A549 (cell line): Measurements from ENCODE around the gene TEKTIP1. TPM values are rescaled to one million over a fixed set of nuclear protein-coding genes. Genes with fewer than 3 reads are reported as not detected.

Source experiments
- ATAC-seq, 2 experiments: fragments of 200-7000 bp in 1 of 2; fragments of >200 bp in 1 of 2; cut with Nextera tagmentation in 1 of 2; cut with Tn5 transposase in 1 of 2; 3 replicates each; pipeline versions ENCODE4 v1.8.0 to v1.9.1; 2018 to 2020; ENCODE audit warnings: mild to moderate bottlenecking in 1 of 2, moderate library complexity in 1 of 2
- CTCF ChIA-PET: fragments of 300-600 bp; sonication (Branson Sonifier 250); formaldehyde crosslinking; extraction: SDS; loops from one replicate; lab custom pipeline; 2021; ENCODE audit warnings: antibody characterized with exemption, inconsistent platforms; lab: Yijun Ruan, JAX
- POLR2A ChIA-PET: fragments of 350-600 bp; formaldehyde crosslinking; extraction: SDS; loops from one replicate; lab custom pipeline; 2021; ENCODE audit warnings: antibody characterized with exemption, inconsistent platforms; lab: Yijun Ruan, JAX
- DNase-seq, 2 experiments: peaks; one replicate each; pipeline versions ENCODE4 v3.0.0 to v3.0.0-alpha.2; 2011 to 2016; ENCODE audit warnings: low read depth in 1 of 2, low spot score in 1 of 2
- FAIRE-seq: peaks from 2 replicates; lab custom pipeline; 2011; peaks lifted over from hg19 to GRCh38; lab: Jason Lieb, UNC
- H3K27ac ChIP-seq, 2 experiments: fragments of >200 bp; sonication (Bioruptor Twin); formaldehyde crosslinking; 3 replicates each; pipeline ENCODE4 v1.5.1; 2016 to 2017
- H3K4me1 ChIP-seq: fragments of >200 bp; sonication (Bioruptor Twin); formaldehyde crosslinking; 3 replicates; pipeline ENCODE4 v1.6.1; 2016
- H3K4me2 ChIP-seq: fragments of >200 bp; sonication (Bioruptor Twin); formaldehyde crosslinking; 3 replicates; pipeline ENCODE4 v1.6.1; 2016
- H3K4me3 ChIP-seq: fragments of >200 bp; sonication (Bioruptor Twin); formaldehyde crosslinking; 3 replicates; pipeline ENCODE4 v1.5.1; 2016
- H3K9me3 ChIP-seq: fragments of >200 bp; sonication (Bioruptor Twin); formaldehyde crosslinking; 3 replicates; pipeline ENCODE4 v1.6.1; 2016
- CBX8 ChIP-seq: fragments of 200-600 bp; sonication (generic); IDR thresholded peaks from 2 replicates; pipeline ENCODE4 v1.6.1; 2016
- CHD2 ChIP-seq: fragments of 150-350 bp; IDR thresholded peaks from 2 replicates; pipeline ENCODE4 v1.6.1; 2014; ENCODE audit warnings: low read length; ENCODE audit not compliant: partially characterized antibody
- CHD4 ChIP-seq: fragments of 200-600 bp; sonication (generic); IDR thresholded peaks from 2 replicates; pipeline ENCODE4 v1.6.1; 2016; ENCODE audit warnings: antibody characterized with exemption, mild to moderate bottlenecking, borderline replicate concordance
- ESRRA ChIP-seq: fragments of 150-350 bp; IDR thresholded peaks from 2 replicates; pipeline ENCODE4 v1.6.1; 2014; ENCODE audit warnings: mild to moderate bottlenecking, low read length, borderline replicate concordance
- FOSB ChIP-seq: fragments of 250-450 bp; sonication (Bioruptor Pico); IDR thresholded peaks from 2 replicates; pipeline ENCODE4 v1.5.0; 2020; ENCODE audit warnings: mild to moderate bottlenecking, moderate library complexity
- FOXS1 ChIP-seq: fragments of 250-450 bp; sonication (Bioruptor Pico); IDR thresholded peaks from 2 replicates; pipeline ENCODE4 v1.5.0; 2020; ENCODE audit warnings: mild to moderate bottlenecking, moderate library complexity
- HEYL ChIP-seq: fragments of 250-450 bp; sonication (Bioruptor Pico); IDR thresholded peaks from 2 replicates; pipeline ENCODE4 v1.8.0; 2021; ENCODE audit warnings: mild to moderate bottlenecking, moderate library complexity
- HOXB5 ChIP-seq: fragments of 250-450 bp; sonication (Bioruptor Pico); IDR thresholded peaks from 2 replicates; pipeline ENCODE4 v1.5.0; 2020; ENCODE audit warnings: mild to moderate bottlenecking, moderate library complexity
- KDM1A ChIP-seq: fragments of 200-600 bp; sonication (generic); IDR thresholded peaks from 2 replicates; pipeline ENCODE4 v1.6.1; 2016; ENCODE audit warnings: low read depth, mild to moderate bottlenecking
- KDM5A ChIP-seq: fragments of 200-600 bp; sonication (generic); IDR thresholded peaks from 2 replicates; pipeline ENCODE4 v1.6.1; 2016; ENCODE audit warnings: antibody characterized with exemption, mild to moderate bottlenecking
- MAFK ChIP-seq: fragments of 450-650 bp; IDR thresholded peaks from 2 replicates; pipeline ENCODE4 v1.6.1; 2014; ENCODE audit not compliant: partially characterized antibody
- MAZ ChIP-seq: fragments of 150-350 bp; IDR thresholded peaks from 2 replicates; pipeline ENCODE4 v1.6.1; 2014; ENCODE audit warnings: antibody characterized with exemption, low read depth, low read length, borderline replicate concordance
- NR3C1 ChIP-seq: fragments of >200 bp; sonication (Bioruptor Twin); formaldehyde crosslinking; IDR thresholded peaks from 3 replicates; pipeline ENCODE4 v1.6.1; 2017
- RARB ChIP-seq: fragments of 250-450 bp; sonication (Bioruptor Pico); IDR thresholded peaks from 2 replicates; pipeline ENCODE4 v1.8.0; 2021; ENCODE audit warnings: mild to moderate bottlenecking, moderate library complexity
- SMC3 ChIP-seq: fragments of >200 bp; sonication (Bioruptor Twin); formaldehyde crosslinking; IDR thresholded peaks from 3 replicates; pipeline ENCODE4 v1.6.1; 2018; ENCODE audit warnings: inconsistent platforms
- SREBF2 ChIP-seq: fragments of 450-650 bp; IDR thresholded peaks from 2 replicates; pipeline ENCODE4 v1.6.1; 2014; ENCODE audit warnings: mild to moderate bottlenecking, moderate library complexity
- TFCP2L1 ChIP-seq: fragments of 250-450 bp; sonication (Bioruptor Pico); IDR thresholded peaks from 2 replicates; pipeline ENCODE4 v1.5.0; 2021; ENCODE audit warnings: mild to moderate bottlenecking
- ZSCAN20 ChIP-seq: fragments of 250-450 bp; sonication (Bioruptor Pico); IDR thresholded peaks from 2 replicates; pipeline ENCODE4 v1.8.0; 2022; ENCODE audit warnings: mild to moderate bottlenecking, moderate library complexity
- WGBS: methylation state at CpG from one replicate; pipeline ENCODE4 v1.1.6; 2017; ENCODE audit errors: missing lambda C conversion rate; 5-methylcytosine and 5-hydroxymethylcytosine counted together
- polyA plus RNA-seq, 4 experiments: library from polyadenylated mRNA; depleted of rRNA in 3 of 4; stranded (reverse); fragments of >200 nt; fragmentation: RNase III in 1 of 4; extraction: RNeasy Plus Mini Kit Qiagen cat#74134 plus additional on column Dnase treatment in 1 of 4; gene quantifications; 2 replicates in 3 of 4; 3 replicates in 1 of 4; pipeline ENCODE4 v1.2.3, GENCODE V29; 2011 to 2017
- TF ChIP-seq, protein P1 (sequence below): fragments of 200-600 bp; sonication (generic); IDR thresholded peaks from 2 replicates; pipeline ENCODE4 v1.6.1; 2016; ENCODE audit warnings: antibody characterized with exemption, mild to moderate bottlenecking, moderate library complexity
- TF ChIP-seq, protein P2 (sequence below): fragments of 450-650 bp; IDR thresholded peaks from 2 replicates; pipeline ENCODE4 v1.6.1; 2014; ENCODE audit warnings: antibody characterized with exemption
- TF ChIP-seq, protein P3 (sequence below): IDR thresholded peaks from 2 replicates; pipeline ENCODE4 v1.6.1; 2012
- TF ChIP-seq, protein P4 (sequence below): IDR thresholded peaks from 2 replicates; pipeline ENCODE4 v1.6.1; 2012; ENCODE audit warnings: low read depth, borderline replicate concordance

The TEKTIP1 gene
- polyA plus RNA-seq, 2 of the 4 experiments (the other 2 are of a cell fraction): not detected

DNA sequence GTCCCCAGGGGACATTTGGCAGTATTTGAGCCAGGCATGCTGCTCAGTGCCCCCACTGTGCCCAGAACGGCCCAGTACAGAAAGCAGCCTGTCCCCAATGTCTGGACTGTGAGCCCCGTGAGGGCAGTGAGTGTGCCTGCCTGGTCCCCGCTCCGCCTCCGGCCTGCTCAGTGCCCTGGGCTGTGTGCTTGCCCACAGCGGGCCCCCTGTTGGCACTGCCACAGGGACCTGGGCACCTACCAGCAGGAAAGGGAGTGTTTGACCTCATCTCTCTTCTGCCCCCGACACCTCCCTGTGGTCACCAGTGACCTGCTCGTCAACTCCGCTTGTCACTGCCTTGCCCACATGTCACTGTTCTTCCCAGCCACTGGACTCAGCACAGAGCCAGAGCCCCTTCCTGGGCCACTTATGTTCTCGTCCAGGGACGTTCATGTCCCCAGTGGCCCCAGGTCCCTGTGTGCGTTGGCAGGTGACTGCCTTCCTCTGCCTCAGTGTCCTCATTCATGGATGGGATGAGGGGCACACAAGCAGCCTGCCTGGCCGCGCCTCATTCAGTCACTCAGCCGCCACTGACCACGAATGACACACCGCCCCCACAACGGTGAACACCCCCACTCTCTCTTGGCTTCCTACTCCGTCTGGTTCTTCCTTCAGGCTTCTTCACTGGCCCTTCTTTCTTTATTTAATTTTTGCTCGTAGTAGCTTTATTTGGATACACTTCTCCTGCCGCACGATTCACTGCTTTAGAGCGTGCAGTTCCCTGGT is 30.0 kb upstream of the TEKTIP1 start:
- DNase-seq (no peak), FAIRE-seq (no peak), ATAC-seq (no peak)
- TF ChIP-seq MAZ: no peak
- no peak for TF ChIP-seq KDM5A
- TF ChIP-seq RARB: no peak
- TF ChIP-seq SREBF2: no peak
- TF ChIP-seq FOSB: no peak
- Histone ChIP-seq H3K9me3 (no peaks in the 10 kb centered on the region), H3K4me3 (no peak overlapping the region), H3K27ac (peak overlapping the region in 1 of 2 experiments; percentile 45; a peak in 1 of 6 replicates), H3K4me2 (0 out of 3 replicates have a peak overlapping the region, but pooled peaks have one; percentile 19), H3K4me1 (peaks cover 28% of the 10 kb centered on the region)
- ChIA-PET CTCF (no interaction called here), POLR2A (no interaction called here)
- 91% methylated on average over 16 of the region's 23 CpGs for WGBS

DNA sequence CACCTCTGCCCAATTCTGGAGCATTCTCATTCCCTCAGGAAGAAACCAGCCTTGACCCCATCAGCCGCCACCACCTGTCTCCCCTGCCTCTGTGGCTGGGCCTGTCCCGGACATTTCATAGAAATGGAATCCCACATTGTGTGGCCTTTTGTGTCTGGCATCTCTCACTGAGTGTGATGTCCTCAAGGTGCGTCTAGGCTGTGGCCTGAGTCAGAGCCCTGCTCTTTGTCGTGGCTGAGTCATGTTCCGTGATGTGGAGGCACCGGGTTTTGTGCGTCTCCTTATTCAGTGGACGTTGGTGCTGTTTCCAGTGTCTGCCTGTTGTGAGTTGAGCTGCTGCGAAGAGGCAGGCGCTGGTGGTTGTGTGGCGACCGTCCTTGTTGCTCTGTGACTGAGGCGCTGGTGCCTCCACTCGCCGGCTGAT is 29.4 kb upstream of the TEKTIP1 start:
- no peak for ATAC-seq
- no peak for DNase-seq
- CTCF ChIA-PET: no interaction called here
- H3K4me1 ChIP-seq: peaks cover 28% of the 10 kb centered on the region
- no peak overlapping the region for H3K4me3 ChIP-seq
- no peak for TF ChIP-seq FOXS1 (CRISPR knock-in tag)
- no peak for TF ChIP-seq HOXB5 (CRISPR knock-in tag)
- TF ChIP-seq NR3C1: no peak
- no peak for TF ChIP-seq KDM1A
- no peak for TF ChIP-seq SMC3
- no peak for TF ChIP-seq TFCP2L1 (CRISPR knock-in tag)
- TF ChIP-seq, all 56 proteins: peak for 0
- no peaks in the 10 kb centered on the region for H3K9me3 ChIP-seq
- 0 out of 3 replicates have a peak overlapping the region, but pooled peaks have one; percentile 19 for H3K4me2 ChIP-seq
- peak overlapping the region in 1 of 2 experiments; percentile 45; a peak in 1 of 6 replicates for H3K27ac ChIP-seq
- POLR2A ChIA-PET: no interaction called here
- 72% methylated on average over 10 of the region's 15 CpGs for WGBS
- no peak for FAIRE-seq

DNA sequence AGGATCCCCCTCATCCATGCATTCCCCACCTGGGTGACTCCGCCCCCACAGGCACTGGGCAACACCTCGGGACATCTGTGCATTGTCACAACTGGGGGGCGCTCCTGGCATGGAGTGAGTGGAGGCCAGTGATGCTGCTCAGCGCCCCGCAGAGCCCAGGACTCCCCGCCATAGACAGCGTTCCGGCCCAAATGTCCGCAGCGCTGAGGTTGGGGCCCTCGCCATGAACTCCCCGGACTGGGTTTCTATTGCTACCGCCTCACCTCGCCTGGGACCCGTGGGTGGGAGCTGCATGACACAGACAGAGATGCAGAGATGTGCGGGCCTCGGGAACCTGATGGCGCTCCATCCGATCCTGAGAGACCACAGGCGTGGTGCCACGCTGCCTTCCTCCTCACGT is 28.2 kb upstream of the TEKTIP1 start:
- Histone ChIP-seq H3K9me3 (no peaks in the 10 kb centered on the region), H3K4me2 (no peak overlapping the region), H3K4me1 (peaks cover 21% of the 10 kb centered on the region), H3K27ac (no peak overlapping the region), H3K4me3 (no peak overlapping the region)
- ATAC-seq (no peak), FAIRE-seq (no peak), DNase-seq (no peak)
- ChIA-PET POLR2A (no interaction called here), CTCF (interaction anchor here (0.6 kb wide), 1 partner anchor 42 kb away, joined by 3 read pairs; no protein-coding TSS in a partner anchor)
- 94% methylated on average over 12 of the region's 22 CpGs for WGBS
- TF ChIP-seq SMC3: no peak
- no peak for TF ChIP-seq CHD4
- TF ChIP-seq, protein P1, sequence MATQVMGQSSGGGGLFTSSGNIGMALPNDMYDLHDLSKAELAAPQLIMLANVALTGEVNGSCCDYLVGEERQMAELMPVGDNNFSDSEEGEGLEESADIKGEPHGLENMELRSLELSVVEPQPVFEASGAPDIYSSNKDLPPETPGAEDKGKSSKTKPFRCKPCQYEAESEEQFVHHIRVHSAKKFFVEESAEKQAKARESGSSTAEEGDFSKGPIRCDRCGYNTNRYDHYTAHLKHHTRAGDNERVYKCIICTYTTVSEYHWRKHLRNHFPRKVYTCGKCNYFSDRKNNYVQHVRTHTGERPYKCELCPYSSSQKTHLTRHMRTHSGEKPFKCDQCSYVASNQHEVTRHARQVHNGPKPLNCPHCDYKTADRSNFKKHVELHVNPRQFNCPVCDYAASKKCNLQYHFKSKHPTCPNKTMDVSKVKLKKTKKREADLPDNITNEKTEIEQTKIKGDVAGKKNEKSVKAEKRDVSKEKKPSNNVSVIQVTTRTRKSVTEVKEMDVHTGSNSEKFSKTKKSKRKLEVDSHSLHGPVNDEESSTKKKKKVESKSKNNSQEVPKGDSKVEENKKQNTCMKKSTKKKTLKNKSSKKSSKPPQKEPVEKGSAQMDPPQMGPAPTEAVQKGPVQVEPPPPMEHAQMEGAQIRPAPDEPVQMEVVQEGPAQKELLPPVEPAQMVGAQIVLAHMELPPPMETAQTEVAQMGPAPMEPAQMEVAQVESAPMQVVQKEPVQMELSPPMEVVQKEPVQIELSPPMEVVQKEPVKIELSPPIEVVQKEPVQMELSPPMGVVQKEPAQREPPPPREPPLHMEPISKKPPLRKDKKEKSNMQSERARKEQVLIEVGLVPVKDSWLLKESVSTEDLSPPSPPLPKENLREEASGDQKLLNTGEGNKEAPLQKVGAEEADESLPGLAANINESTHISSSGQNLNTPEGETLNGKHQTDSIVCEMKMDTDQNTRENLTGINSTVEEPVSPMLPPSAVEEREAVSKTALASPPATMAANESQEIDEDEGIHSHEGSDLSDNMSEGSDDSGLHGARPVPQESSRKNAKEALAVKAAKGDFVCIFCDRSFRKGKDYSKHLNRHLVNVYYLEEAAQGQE: no peak
- TF ChIP-seq, protein P2, sequence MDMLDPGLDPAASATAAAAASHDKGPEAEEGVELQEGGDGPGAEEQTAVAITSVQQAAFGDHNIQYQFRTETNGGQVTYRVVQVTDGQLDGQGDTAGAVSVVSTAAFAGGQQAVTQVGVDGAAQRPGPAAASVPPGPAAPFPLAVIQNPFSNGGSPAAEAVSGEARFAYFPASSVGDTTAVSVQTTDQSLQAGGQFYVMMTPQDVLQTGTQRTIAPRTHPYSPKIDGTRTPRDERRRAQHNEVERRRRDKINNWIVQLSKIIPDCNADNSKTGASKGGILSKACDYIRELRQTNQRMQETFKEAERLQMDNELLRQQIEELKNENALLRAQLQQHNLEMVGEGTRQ: no peak
- TF ChIP-seq, protein P3, sequence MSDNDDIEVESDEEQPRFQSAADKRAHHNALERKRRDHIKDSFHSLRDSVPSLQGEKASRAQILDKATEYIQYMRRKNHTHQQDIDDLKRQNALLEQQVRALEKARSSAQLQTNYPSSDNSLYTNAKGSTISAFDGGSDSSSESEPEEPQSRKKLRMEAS: no peak
- TF ChIP-seq HEYL: no peak
- TF ChIP-seq CBX8: no peak
- TF ChIP-seq ESRRA: no peak
- TF ChIP-seq, protein P4, sequence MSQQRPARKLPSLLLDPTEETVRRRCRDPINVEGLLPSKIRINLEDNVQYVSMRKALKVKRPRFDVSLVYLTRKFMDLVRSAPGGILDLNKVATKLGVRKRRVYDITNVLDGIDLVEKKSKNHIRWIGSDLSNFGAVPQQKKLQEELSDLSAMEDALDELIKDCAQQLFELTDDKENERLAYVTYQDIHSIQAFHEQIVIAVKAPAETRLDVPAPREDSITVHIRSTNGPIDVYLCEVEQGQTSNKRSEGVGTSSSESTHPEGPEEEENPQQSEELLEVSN: no peak
- TF ChIP-seq CHD2: no peak
- TF ChIP-seq ZSCAN20 (CRISPR knock-in tag): no peak
- TF ChIP-seq MAFK: no peak
